Ectodermal cell (in vitro differentiated cells): ENCODE data around the gene IP6K2.
A peak's percentile ranks its signal among the peaks of the same experiment; 100 is the strongest.

Source experiments
- H3K27ac ChIP-seq: 2 replicates; pipeline ENCODE4 v1.7.0; 2013; ENCODE audit warnings: mild to moderate bottlenecking, low read depth, low read length; ENCODE audit not compliant: insufficient read depth, poor library complexity, severe bottlenecking
- H3K27me3 ChIP-seq: 2 replicates; pipeline ENCODE4 v1.7.0; 2013; ENCODE audit warnings: mild to moderate bottlenecking, low read length; ENCODE audit not compliant: insufficient read depth, control insufficient read depth, poor library complexity, severe bottlenecking
- H3K36me3 ChIP-seq: one replicate; pipeline ENCODE4 v1.7.0; 2013; ENCODE audit warnings: low read length; ENCODE audit not compliant: control insufficient read depth, insufficient read depth
- H3K4me1 ChIP-seq: one replicate; pipeline ENCODE4 v1.7.0; 2013; ENCODE audit warnings: low read length; ENCODE audit not compliant: control insufficient read depth, insufficient read depth
- H3K4me3 ChIP-seq: 2 replicates; pipeline ENCODE4 v1.7.0; 2013; ENCODE audit warnings: low read depth, low read length, control low read depth; ENCODE audit not compliant: insufficient read depth
- H3K9me3 ChIP-seq: 2 replicates; pipeline ENCODE4 v1.7.0; 2013; ENCODE audit warnings: mild to moderate bottlenecking, low read length, moderate library complexity; ENCODE audit not compliant: control insufficient read depth
- WGBS, 2 experiments: methylation state at CpG; one replicate each; pipeline ENCODE4 v1.1.7; 2013; ENCODE audit warnings: missing lambda C conversion rate in 2 of 2; 5-methylcytosine and 5-hydroxymethylcytosine counted together

The IP6K2 gene

GRCh38 chr3:48656841-48657281 lies 60.2 kb downstream of the IP6K2 start:
- H3K9me3 ChIP-seq = no peaks in the 10 kb centered on the region
- peaks cover 24% of the 10 kb centered on the region for H3K36me3 ChIP-seq
- peaks cover 3% of the 10 kb centered on the region for H3K27me3 ChIP-seq
- H3K27ac ChIP-seq = no peak overlapping the region
- no peak overlapping the region for H3K4me3 ChIP-seq
- H3K4me1 ChIP-seq = peaks cover 3% of the 10 kb centered on the region
- WGBS, 2 experiments = 94% methylated on average over 45 of the region's 45 CpGs

GRCh38 chr3:48656061-48656840 lies 60.8 kb downstream of the IP6K2 start:
- Histone ChIP-seq H3K9me3 (no peaks in the 10 kb centered on the region), H3K27me3 (peaks cover 3% of the 10 kb centered on the region), H3K27ac (no peak overlapping the region), H3K4me3 (peak overlapping the region; percentile 41), H3K4me1 (peaks cover 3% of the 10 kb centered on the region), H3K36me3 (peaks cover 30% of the 10 kb centered on the region)
- 23 to 24% methylated on average over 94 of the region's 94 CpGs for WGBS, 2 experiments

- Histone ChIP-seq H3K4me1 (peaks cover 3% of the 10 kb centered on the region), H3K9me3 (no peaks in the 10 kb centered on the region), H3K27me3 (peaks cover 3% of the 10 kb centered on the region), H3K4me3 (peak overlapping the region; percentile 41), H3K36me3 (peaks cover 30% of the 10 kb centered on the region), H3K27ac (no peak overlapping the region)
- WGBS, 2 experiments = 37 to 39% methylated on average over 30 of the region's 30 CpGs
These were observed 61.4 kb downstream of the IP6K2 start for GRCh38 chr3:48655606-48656005.

- H3K36me3 ChIP-seq = peaks cover 29% of the 10 kb centered on the region
- peaks cover 3% of the 10 kb centered on the region for H3K27me3 ChIP-seq
- no peak overlapping the region for H3K4me3 ChIP-seq
- H3K27ac ChIP-seq = no peak overlapping the region
- WGBS, 2 experiments = 96% methylated on average over 12 of the region's 12 CpGs
- H3K9me3 ChIP-seq = no peaks in the 10 kb centered on the region
- H3K4me1 ChIP-seq = peaks cover 3% of the 10 kb centered on the region
These were observed 62.0 kb downstream of the IP6K2 start for GRCh38 chr3:48655063-48655462.

- H3K36me3 ChIP-seq = peaks cover 23% of the 10 kb centered on the region
- WGBS, 2 experiments = 95 to 96% methylated on average over 15 of the region's 15 CpGs
- H3K4me1 ChIP-seq = peaks cover 3% of the 10 kb centered on the region
- no peaks in the 10 kb centered on the region for H3K9me3 ChIP-seq
- H3K27ac ChIP-seq = no peak overlapping the region
- H3K4me3 ChIP-seq = no peak overlapping the region
- peaks cover 3% of the 10 kb centered on the region for H3K27me3 ChIP-seq
These were observed 63.9 kb downstream of the IP6K2 start for GRCh38 chr3:48652923-48653715.

GRCh38 chr3:48651771-48652170 lies 65.2 kb downstream of the IP6K2 start:
- Histone ChIP-seq H3K36me3 (peaks cover 23% of the 10 kb centered on the region), H3K9me3 (no peaks in the 10 kb centered on the region), H3K27ac (no peak overlapping the region), H3K4me3 (no peak overlapping the region), H3K27me3 (peaks cover 3% of the 10 kb centered on the region), H3K4me1 (peaks cover 3% of the 10 kb centered on the region)
- 90 to 93% methylated on average over 11 of the region's 11 CpGs for WGBS, 2 experiments

- Histone ChIP-seq H3K4me3 (no peak overlapping the region), H3K27me3 (peaks cover 3% of the 10 kb centered on the region), H3K4me1 (peaks cover 3% of the 10 kb centered on the region), H3K36me3 (peaks cover 25% of the 10 kb centered on the region), H3K27ac (no peak overlapping the region), H3K9me3 (no peaks in the 10 kb centered on the region)
- WGBS, 2 experiments = 95% methylated on average over 12 of the region's 12 CpGs
These were observed 66.3 kb downstream of the IP6K2 start for GRCh38 chr3:48650723-48651122.

- WGBS, 2 experiments = 94 to 95% methylated on average over 15 of the region's 15 CpGs
- H3K27ac ChIP-seq = no peak overlapping the region
- H3K36me3 ChIP-seq = peaks cover 27% of the 10 kb centered on the region
- H3K4me1 ChIP-seq = no peaks in the 10 kb centered on the region
- no peak overlapping the region for H3K4me3 ChIP-seq
- H3K9me3 ChIP-seq = no peaks in the 10 kb centered on the region
- H3K27me3 ChIP-seq = no peaks in the 10 kb centered on the region
These were observed 68.7 kb downstream of the IP6K2 start for GRCh38 chr3:48648188-48648850.

- WGBS, 2 experiments = 93 to 94% methylated on average over 9 of the region's 9 CpGs
- Histone ChIP-seq H3K27ac (no peak overlapping the region), H3K4me1 (no peaks in the 10 kb centered on the region), H3K36me3 (peaks cover 30% of the 10 kb centered on the region), H3K9me3 (no peaks in the 10 kb centered on the region), H3K27me3 (no peaks in the 10 kb centered on the region), H3K4me3 (no peak overlapping the region)
These were observed 69.3 kb downstream of the IP6K2 start for GRCh38 chr3:48647714-48648113.
